HepG2 (cell line): ENCODE results near the gene FUOM. TPM values are rescaled to one million over a fixed set of nuclear protein-coding genes. Genes with fewer than 3 reads are reported as not detected.
A peak's percentile ranks its signal among the peaks of the same experiment; 100 is the strongest.

Experiments used
- AKNA ChIP-seq: sonication (generic); formaldehyde crosslinking; IDR thresholded peaks from 2 replicates; pipeline ENCODE4 v1.4.0; 2020; ENCODE audit warnings: missing genetic modification reagents, borderline replicate concordance
- ELF1 ChIP-seq: sonication (generic); formaldehyde crosslinking; IDR thresholded peaks from 2 replicates; pipeline ENCODE4 v1.4.0; 2020; ENCODE audit warnings: missing genetic modification reagents
- FOXK2 ChIP-seq: fragments of 450-650 bp; IDR thresholded peaks from 2 replicates; pipeline ENCODE4 v1.6.1; 2016
- HNF1A ChIP-seq, 2 experiments: sonication (generic) in 1 of 2; formaldehyde crosslinking in 1 of 2; IDR thresholded peaks; 2 replicates each; pipeline versions ENCODE4 v1.4.0 to v1.6.1; 2016 to 2020; ENCODE audit warnings: borderline replicate concordance in 1 of 2, low read depth in 1 of 2, mild to moderate bottlenecking in 1 of 2, missing genetic modification reagents in 1 of 2
- IKZF5 ChIP-seq: IDR thresholded peaks from 2 replicates; pipeline ENCODE4 v1.6.1; 2018; ENCODE audit warnings: missing genetic modification reagents, mild to moderate bottlenecking, missing compliant biosample characterization
- MAF1 ChIP-seq: sonication (generic); formaldehyde crosslinking; IDR thresholded peaks from 2 replicates; pipeline ENCODE4 v1.5.0; 2020; ENCODE audit warnings: missing genetic modification reagents, borderline replicate concordance
- MYNN ChIP-seq: sonication (generic); formaldehyde crosslinking; IDR thresholded peaks from 2 replicates; pipeline ENCODE4 v1.4.0; 2020; ENCODE audit warnings: mild to moderate bottlenecking, low read depth, missing genetic modification reagents
- SETDB1 ChIP-seq: sonication (generic); formaldehyde crosslinking; IDR thresholded peaks from 2 replicates; pipeline ENCODE4 v1.5.1; 2020; ENCODE audit warnings: missing genetic modification reagents, mild to moderate bottlenecking, borderline replicate concordance
- ZNF329 ChIP-seq: sonication (generic); formaldehyde crosslinking; IDR thresholded peaks from 2 replicates; pipeline ENCODE4 v1.9.0; 2021; ENCODE audit warnings: low read depth, mild to moderate bottlenecking, missing genetic modification reagents
- ZNF362 ChIP-seq: sonication (generic); formaldehyde crosslinking; IDR thresholded peaks from 2 replicates; pipeline ENCODE4 v1.4.0; 2020; ENCODE audit warnings: missing genetic modification reagents, mild to moderate bottlenecking, borderline replicate concordance
- ZNF558 ChIP-seq: sonication (generic); formaldehyde crosslinking; IDR thresholded peaks from 2 replicates; pipeline ENCODE4 v1.9.0; 2022; ENCODE audit warnings: mild to moderate bottlenecking, missing genetic modification reagents, borderline replicate concordance
- ZNF788 ChIP-seq: sonication (generic); formaldehyde crosslinking; IDR thresholded peaks from 2 replicates; pipeline ENCODE4 v1.5.0; 2020; ENCODE audit warnings: mild to moderate bottlenecking, missing genetic modification reagents, borderline replicate concordance
- ZNF83 ChIP-seq: sonication (generic); formaldehyde crosslinking; IDR thresholded peaks from 2 replicates; pipeline ENCODE4 v1.4.0; 2020; ENCODE audit warnings: missing genetic modification reagents, mild to moderate bottlenecking, borderline replicate concordance
- polyA plus RNA-seq, 8 experiments: library from polyadenylated mRNA; depleted of rRNA in 3 of 8; stranded (reverse) in 7 of 8; unstranded in 1 of 8; fragments of >200 nt; fragmentation: Illumina TruSeq in 4 of 8; extraction: Trizol in 4 of 8; gene quantifications; 2 replicates each; pipeline versions ENCODE4 v1.2.1 to v1.2.3, GENCODE V29; 2011 to 2016; ENCODE audit warnings: low read depth in 4 of 8, missing spikeins in 1 of 8, mixed read lengths in 1 of 8; ENCODE audit not compliant: insufficient read depth in 1 of 8
- total RNA-seq, 5 experiments: library from RNA; depleted of rRNA; stranded (reverse); fragments of >200 nt; fragmentation: Illumina TruSeq; extraction: Trizol; gene quantifications; 2 replicates each; pipeline ENCODE4 v1.2.3, GENCODE V29; 2016; ENCODE audit warnings: low read depth in 1 of 5

FUOM gene
- total and polyA plus RNA-seq, 2 of the 13 experiments (the other 11 are each of a cell fraction or from before 2014, with no cell fraction given): 27.5 to 60.4 TPM

GRCh38 chr10:133394064-133394663, 36.3 kb upstream of the FUOM start, which contains the start of gene MTG1 (continued):
- TF ChIP-seq ZNF362 (CRISPR knock-in tag): no peak; the same call in 1 of the 2 replicates
- TF ChIP-seq ELF1: peak; percentile 64
- TF ChIP-seq MAF1 (CRISPR knock-in tag): peak; percentile 85; the same call in 1 of the 2 replicates
- peak; percentile 86 for TF ChIP-seq ZNF329 (CRISPR knock-in tag)
- peak; percentile 91 for TF ChIP-seq IKZF5 (CRISPR knock-in tag)
- TF ChIP-seq ZNF788 (CRISPR knock-in tag): peak; percentile 87; the same call in 1 of the 2 replicates
- peak; percentile 83; the same call in 1 of the 2 replicates for TF ChIP-seq MYNN (CRISPR knock-in tag)
- 0 out of 2 replicates have a peak, but pooled peaks have one; percentile 17 for TF ChIP-seq SETDB1 (CRISPR knock-in tag)
- no peak for TF ChIP-seq FOXK2
- no peak for TF ChIP-seq HNF1A (IDR thresholded peaks at IDR 0.05; ENCODE audit: low read depth)
- peak; percentile 83 for TF ChIP-seq HNF1A (CRISPR knock-in tag; IDR thresholded peaks at IDR 0.05; ENCODE audit: borderline replicate concordance)
- TF ChIP-seq ZNF83 (CRISPR knock-in tag): peak; percentile 96; the same call in 1 of the 2 replicates
- TF ChIP-seq ZNF558: no peak
- TF ChIP-seq AKNA: no peak
